ENCODE measurements around the gene OR10J4.

- TF ChIP-seq CTCF (IDR thresholded peaks at IDR 0.05) (no peak), POLR2A (IDR thresholded peaks at IDR 0.05) (no peak)
Observed at GRCh38 chr1:159474926-159475325, 42.9 kb downstream of the OR10J4 start.

All from esophagus squamous epithelium (tissue), 4 donors.